ENCODE data around the gene GAS6.
"Not testable (repeated sequence)": the region's sequence is repeated elsewhere in the genome, so short reads cannot be mapped to it uniquely, and the experiment has no call there.

The GAS6 gene

GRCh38 chr13:113863524-113864272 is at the start of gene GAS6:
TSS of gene GAS6 (minus strand) at chr13:113864076. CDS start at chr13:113863920, 156 bp downstream.
- peak; percentile 44 to 49 for ATAC-seq

GRCh38 chr13:113913408-113913807 is 49.5 kb upstream of the GAS6 start:
- ATAC-seq = not testable (repeated sequence)

DNA sequence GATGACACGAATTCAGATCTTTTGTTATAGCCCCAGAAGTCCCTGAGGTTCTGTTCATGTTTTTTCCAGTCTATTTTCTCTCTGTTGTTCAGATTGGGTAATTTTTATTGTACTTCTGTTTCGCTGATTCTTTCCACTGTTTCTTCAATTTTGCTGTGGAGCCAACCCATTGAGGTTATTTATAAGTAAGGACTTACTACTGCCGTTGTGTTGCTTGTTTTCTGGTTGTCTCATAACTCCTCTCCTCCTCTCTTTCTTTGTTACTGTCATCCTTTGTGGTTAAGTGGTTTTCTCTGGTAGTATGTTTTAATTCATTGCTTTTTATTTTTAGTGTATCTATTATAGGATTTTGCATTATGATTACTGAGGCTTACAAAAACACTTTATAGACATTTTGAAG is 48.7 kb upstream of the GAS6 start:
- no peak for ATAC-seq

- ATAC-seq = no peak
Observed at GRCh38 chr13:113907635-113908617, 44.0 kb upstream of the GAS6 start.

DNA sequence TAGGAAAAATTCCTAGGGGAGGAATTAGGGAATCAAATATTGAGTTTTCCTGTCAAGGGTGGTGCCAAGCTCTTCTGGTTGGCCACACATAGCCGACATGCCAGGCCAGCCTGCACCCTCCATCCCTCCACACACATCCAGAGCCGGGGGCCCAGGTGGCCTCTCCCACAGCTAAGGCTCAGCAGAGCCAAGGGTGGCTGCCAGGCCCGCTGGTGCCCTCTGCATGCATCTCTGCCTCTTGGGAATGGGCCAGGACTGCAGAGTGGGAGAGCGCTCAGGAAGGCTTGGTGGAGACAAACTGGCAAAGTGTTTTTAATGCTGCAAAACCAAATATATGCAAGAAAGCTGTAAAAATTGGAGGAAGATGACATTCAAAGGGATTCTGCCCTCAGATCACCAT is 42.7 kb upstream of the GAS6 start:
- ATAC-seq = no peak

- ATAC-seq = no peak
Observed at GRCh38 chr13:113905942-113906341, 42.1 kb upstream of the GAS6 start.

GRCh38 chr13:113905018-113905417 is 41.1 kb upstream of the GAS6 start:
- ATAC-seq = no peak

GRCh38 chr13:113904411-113904810 is 40.5 kb upstream of the GAS6 start:
- ATAC-seq = no peak

- ATAC-seq = no peak
Observed at GRCh38 chr13:113903912-113904311, 40.0 kb upstream of the GAS6 start.

- no peak for ATAC-seq
Observed at GRCh38 chr13:113902986-113903775, 39.3 kb upstream of the GAS6 start.

DNA sequence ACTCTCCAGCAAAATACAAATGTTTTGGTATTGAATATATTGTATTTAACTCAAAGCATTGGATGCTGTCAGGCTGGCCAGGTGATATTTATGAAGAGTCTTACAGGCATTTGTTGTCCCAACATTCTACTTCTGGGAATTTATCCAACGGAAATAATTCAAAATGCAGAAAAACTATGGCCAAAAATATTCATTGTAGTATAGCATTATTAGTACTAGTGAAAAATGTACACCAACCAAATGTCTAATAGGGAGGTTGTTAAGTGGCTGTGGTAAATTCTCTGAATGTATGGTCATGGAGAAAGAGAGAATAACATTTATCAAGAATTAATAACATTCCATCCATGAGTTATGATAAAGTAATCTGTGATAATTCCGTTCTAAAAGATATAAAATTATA is 38.6 kb upstream of the GAS6 start:
- no peak for ATAC-seq

GRCh38 chr13:113901642-113902041 is 37.8 kb upstream of the GAS6 start:
- no peak for ATAC-seq

DNA sequence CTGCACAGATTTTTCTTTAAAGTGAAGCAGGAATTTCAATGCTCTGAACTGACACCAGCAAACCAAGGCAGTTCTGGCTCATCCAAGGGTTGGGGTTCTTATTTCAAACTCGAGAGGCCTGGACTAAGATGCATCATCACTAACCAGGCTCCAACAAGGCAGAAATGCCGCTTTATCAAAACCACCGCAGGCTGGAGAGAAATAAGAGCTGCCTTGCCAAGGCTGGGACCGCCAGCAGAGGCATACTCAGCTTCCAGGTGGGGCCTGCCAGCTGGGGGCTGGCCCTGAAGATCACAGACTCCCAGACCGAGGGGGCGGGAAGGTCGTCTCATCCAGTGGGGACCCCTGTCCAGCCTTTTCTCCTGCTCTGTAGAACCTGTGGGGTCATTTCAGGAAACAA is 37.4 kb upstream of the GAS6 start:
- no peak for ATAC-seq

DNA sequence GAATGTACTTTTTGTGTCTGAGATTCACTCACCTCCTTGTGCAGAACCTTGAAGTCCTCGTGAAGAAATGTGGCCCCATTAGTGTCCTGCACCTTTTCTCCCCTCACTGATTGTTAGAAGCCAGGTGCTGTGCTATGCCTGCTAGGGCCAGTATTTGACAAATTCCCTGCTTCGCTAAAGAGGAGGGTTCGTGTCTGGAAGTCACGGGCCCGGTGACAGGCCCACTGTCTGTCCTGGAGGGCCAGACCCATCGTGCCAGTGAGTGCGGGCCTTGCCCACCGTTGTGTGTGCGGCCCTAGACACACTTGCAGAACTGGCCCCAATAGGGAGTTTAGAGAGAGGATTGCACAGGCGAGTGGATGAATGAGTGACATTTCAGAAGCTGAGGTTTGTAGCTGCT is 36.8 kb upstream of the GAS6 start:
- ATAC-seq = no peak

DNA sequence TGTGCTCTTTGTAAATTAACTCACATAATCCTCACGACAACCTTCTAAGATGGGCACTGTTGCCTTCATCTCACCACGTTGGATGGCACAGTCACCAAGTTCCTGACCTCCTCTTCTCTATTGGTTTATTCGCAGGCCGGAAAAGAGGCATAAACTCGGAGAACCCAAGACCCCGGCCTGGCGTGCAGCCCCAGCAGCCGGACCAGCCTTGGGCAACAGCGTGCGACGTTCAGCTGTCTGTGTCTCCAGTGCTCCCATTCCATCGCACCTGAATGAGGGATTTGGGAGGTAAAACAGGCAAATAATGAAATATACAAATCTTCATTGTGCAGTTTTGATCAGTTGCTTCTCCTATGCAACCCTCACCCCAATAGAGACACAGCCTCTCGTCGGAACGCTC is 34.5 kb upstream of the GAS6 start:
- ATAC-seq = no peak

DNA sequence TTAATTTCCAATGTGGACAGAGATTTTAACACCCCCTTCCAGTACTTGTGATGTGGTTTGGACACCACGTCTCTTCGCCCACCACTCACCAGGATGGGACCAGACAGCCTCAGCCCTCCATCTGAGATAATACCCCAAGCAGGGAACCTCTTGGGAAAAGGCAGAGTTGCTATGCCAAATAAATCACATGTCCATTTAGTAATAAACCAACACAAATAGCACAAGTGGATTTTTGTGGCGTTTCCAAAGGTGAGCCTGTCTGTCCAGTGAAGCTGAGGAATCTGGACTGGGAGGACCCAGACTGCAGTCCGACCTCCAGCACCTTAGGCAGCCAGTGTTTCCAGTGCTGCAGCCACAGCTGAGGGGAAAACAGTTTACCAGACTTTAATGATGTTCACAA is 34.1 kb upstream of the GAS6 start:
- no peak for ATAC-seq

GRCh38 chr13:113897161-113897560 is 33.3 kb upstream of the GAS6 start:
- ATAC-seq = no peak

DNA sequence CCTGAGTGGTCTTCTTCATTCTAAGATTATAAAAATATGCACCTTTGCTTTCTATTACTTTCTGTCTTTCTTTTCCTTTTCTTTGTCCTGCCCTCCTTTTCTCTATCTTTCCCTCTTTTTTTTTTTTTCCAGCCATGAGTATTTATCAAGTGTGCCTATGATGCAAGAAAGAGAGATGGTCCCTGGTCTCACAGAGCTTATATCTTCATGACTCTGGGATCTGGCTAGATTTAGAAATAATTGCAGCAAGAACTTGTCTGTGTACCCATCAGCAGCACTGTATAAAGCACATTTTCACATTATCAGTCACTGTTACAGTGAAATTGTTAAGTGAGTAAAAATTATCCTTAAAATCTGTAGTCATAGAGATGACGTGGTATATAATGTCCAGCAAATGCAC is 31.6 kb upstream of the GAS6 start:
- no peak for ATAC-seq

GRCh38 chr13:113890774-113891480 is 27.1 kb upstream of the GAS6 start:
- no peak for ATAC-seq

GRCh38 chr13:113889467-113889866 is 25.6 kb upstream of the GAS6 start:
- no peak for ATAC-seq

DNA sequence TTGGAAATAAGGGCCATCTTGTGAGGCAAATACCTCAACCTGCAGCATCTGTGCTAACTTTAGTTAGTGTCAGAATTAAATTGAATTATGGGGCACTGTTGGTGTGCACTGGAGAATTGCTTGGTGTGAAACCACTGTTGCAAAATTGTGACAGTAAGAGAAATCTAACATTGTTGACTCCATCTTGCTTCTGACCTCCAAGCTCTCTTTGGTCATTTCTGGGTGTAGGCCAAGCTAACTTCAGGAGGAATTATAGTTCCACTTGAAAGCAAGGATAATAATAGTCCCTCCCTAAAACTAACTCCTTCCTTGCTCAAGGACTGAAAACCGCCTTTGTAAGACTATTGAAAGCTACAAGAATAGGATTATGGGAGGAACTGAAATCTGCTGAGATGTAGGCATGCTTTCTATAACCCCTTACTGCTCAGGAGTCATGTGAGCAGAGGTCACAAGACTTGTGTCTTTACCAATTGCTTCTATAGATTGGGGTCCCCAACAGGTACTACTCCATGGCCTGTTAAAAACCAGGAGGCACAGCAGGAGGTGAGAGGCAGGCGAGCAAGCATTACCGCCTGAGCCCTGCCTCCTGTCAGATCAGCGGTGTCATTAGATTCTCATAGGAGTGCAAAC is 24.9 kb upstream of the GAS6 start:
- no peak for ATAC-seq

DNA sequence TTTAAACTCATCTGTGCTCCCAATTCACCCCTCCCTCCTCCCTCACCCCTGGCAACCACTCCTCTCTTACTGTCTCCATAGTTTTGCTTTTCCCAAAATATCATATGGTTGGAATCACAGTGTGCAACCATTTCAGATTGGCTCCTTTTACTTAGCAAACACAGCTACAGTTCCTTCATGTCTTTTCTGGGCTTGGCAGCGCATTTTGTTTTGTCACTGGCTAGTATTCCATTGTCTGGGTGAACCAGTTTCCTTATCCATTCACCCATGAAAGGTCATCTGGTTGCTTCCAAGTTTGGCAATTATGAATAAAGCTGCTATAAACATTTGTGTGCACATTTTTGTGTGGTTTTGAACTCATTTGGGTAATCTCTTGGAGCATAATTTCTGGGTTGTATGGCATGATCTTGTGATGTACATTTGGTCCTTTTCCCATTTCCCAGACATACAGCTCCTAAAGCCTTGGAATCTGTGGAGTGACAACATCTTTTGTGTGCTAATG is 23.9 kb upstream of the GAS6 start:
- ATAC-seq = no peak
